ENCODE measurements around the gene CRELD1. TPM values are rescaled to one million over a fixed set of nuclear protein-coding genes. Genes with fewer than 3 reads are reported as not detected.

CRELD1 gene
- total RNA-seq, 1 experiment from 2014 or later: 15.5 TPM

- H3K36me3 Mint-ChIP-seq (ENCODE audit: insufficient read depth in 1 of 3, low read depth in 3 of 3): peaks cover 5 to 35% (median 23%) of the 10 kb centered on the region in 3 experiments
- no peak overlapping the region for H3K9ac ChIP-seq (ENCODE audit: extremely low read depth, insufficient read length, low read length)
These were observed 1.4 kb downstream of the CRELD1 start for GRCh38 chr3:9934993-9935392.

More at GRCh38 chr3:9934993-9935392, 1.4 kb downstream of the CRELD1 start:
- H3K79me1 ChIP-seq (ENCODE audit: insufficient read depth, low read depth, low read length, poor library complexity, severe bottlenecking): no peaks in the 10 kb centered on the region
- no peaks in the 10 kb centered on the region for H3K9me3 ChIP-seq (ENCODE audit: control insufficient read depth, low read depth, low read length)
- no peak overlapping the region for H3K18ac ChIP-seq (ENCODE audit: insufficient read length, low read depth, low read length)
- no peak overlapping the region for H3K4ac ChIP-seq (ENCODE audit: low read depth, low read length)
- no peak overlapping the region for H3K56ac ChIP-seq (ENCODE audit: insufficient read length, low read depth, low read length)
- Mint-ChIP-seq H3K9me3 (peaks cover 0 to 4% of the 10 kb centered on the region in 2 experiments; a peak in 2 of 5 replicates), H3K27me3 (ENCODE audit: low read depth) (peaks cover 5% of the 10 kb centered on the region), H3K27ac (no peak overlapping the region), H3K4me1 (peaks cover 10 to 14% of the 10 kb centered on the region in 2 experiments), H3K4me3 (peak overlapping the region; percentile 88 to 94; a peak in 2 of 5 replicates)
- H2BK12ac ChIP-seq (ENCODE audit: insufficient read length, low read depth, low read length): no peak overlapping the region
- H4K5ac ChIP-seq (ENCODE audit: insufficient read length, low read depth, low read length): no peak overlapping the region
- no peaks in the 10 kb centered on the region for H3K79me2 ChIP-seq (ENCODE audit: insufficient read depth, low read length)
- WGBS (ENCODE audit: extremely low coverage, insufficient read length, low lambda C conversion rate): no CpG with 5 or more reads among the region's 4 CpGs
- no peak overlapping the region for H3K23ac ChIP-seq (ENCODE audit: insufficient read length, low read depth, low read length)
- no peak overlapping the region for H2BK15ac ChIP-seq (ENCODE audit: low read depth, low read length)
- H3K27me3 ChIP-seq (ENCODE audit: insufficient read depth, low read length): no peaks in the 10 kb centered on the region
- H3K27ac ChIP-seq (ENCODE audit: insufficient read length, low read depth, low read length): no peak overlapping the region
- peaks cover 7% of the 10 kb centered on the region for H3K23me2 ChIP-seq (ENCODE audit: insufficient read length, low read depth, low read length, poor library complexity, severe bottlenecking)
- no peak overlapping the region for H3K14ac ChIP-seq (ENCODE audit: insufficient read depth, low read length)
- H2BK120ac ChIP-seq (ENCODE audit: low read depth, low read length, poor library complexity, severe bottlenecking): no peak overlapping the region
- no peaks in the 10 kb centered on the region for H4K20me1 ChIP-seq (ENCODE audit: control insufficient read depth, insufficient read depth, insufficient read length)
- no peak for TF ChIP-seq CTCF (conservative IDR thresholded peaks at IDR 0.05)
- no peak overlapping the region for H3K4me2 ChIP-seq (ENCODE audit: insufficient read depth, insufficient read length, low read length)
- no peak overlapping the region for H2AK5ac ChIP-seq (ENCODE audit: insufficient read length, low read length)
- no peak overlapping the region for H2BK20ac ChIP-seq (ENCODE audit: low read depth, low read length, poor library complexity, severe bottlenecking)
- no peak overlapping the region for H3T11ph ChIP-seq (ENCODE audit: low read length)
- no peak overlapping the region for H2BK5ac ChIP-seq (ENCODE audit: insufficient read length, low read length)
- H4K8ac ChIP-seq (replicated peaks; ENCODE audit: insufficient read length, low read depth, low read length): no peak overlapping the region
- no peak overlapping the region for H4K91ac ChIP-seq (ENCODE audit: insufficient read length, low read depth, low read length)
- H2AFZ ChIP-seq (ENCODE audit: low read length): no peak overlapping the region
- DNase-seq: no peak
- no peaks in the 10 kb centered on the region; the same call in 1 of the 2 replicates for H3K4me1 ChIP-seq (ENCODE audit: insufficient read depth, low read length)
